ENCODE data around the gene MRPL19. TPM values are rescaled to one million over a fixed set of nuclear protein-coding genes. Genes with fewer than 3 reads are reported as not detected.
"Not testable (repeated sequence)": the region's sequence is repeated elsewhere in the genome, so short reads cannot be mapped to it uniquely, and the experiment has no call there.

Gene MRPL19
- total and polyA plus RNA-seq, 2 experiments from 2014 or later: 65.5 to 149 TPM

GRCh38 chr2:75675423-75675822, 28.8 kb downstream of the MRPL19 start:
- H2AFZ ChIP-seq; H3K4me1 ChIP-seq (ENCODE audit: insufficient read depth); H3K79me2 ChIP-seq (replicated peaks; ENCODE audit: insufficient read depth); H3F3A ChIP-seq (replicated peaks; ENCODE audit: low read depth); H3K27me3 ChIP-seq (ENCODE audit: insufficient read depth); H3K27ac Mint-ChIP-seq; H3K4me3 ChIP-seq; H3K4me1 Mint-ChIP-seq; H3K4me3 Mint-ChIP-seq; ATAC-seq; H3K36me3 ChIP-seq (ENCODE audit: insufficient read depth); H3K27ac ChIP-seq (ENCODE audit: low read depth); H3K27me3 Mint-ChIP-seq (ENCODE audit: insufficient read depth, low read depth, poor library complexity); DNase-seq (ENCODE audit: low spot score); H3K4me2 ChIP-seq; H3K9me3 Mint-ChIP-seq; H3K9me2 ChIP-seq (ENCODE audit: insufficient read depth); H4K20me1 ChIP-seq (replicated peaks; ENCODE audit: insufficient read depth): not testable (repeated sequence)
- peaks cover 27% of the 10 kb centered on the region for H3K36me3 Mint-ChIP-seq (ENCODE audit: low read depth)

GRCh38 chr2:75675908-75676307, 29.3 kb downstream of the MRPL19 start:
- H3K9me3 Mint-ChIP-seq: no peaks in the 10 kb centered on the region

More at GRCh38 chr2:75675908-75676307, 29.3 kb downstream of the MRPL19 start:
- Mint-ChIP-seq H3K27me3 (ENCODE audit: insufficient read depth, low read depth, poor library complexity) (no peaks in the 10 kb centered on the region), H3K4me1 (no peaks in the 10 kb centered on the region), H3K4me3 (no peak overlapping the region), H3K27ac (no peak overlapping the region), H3K36me3 (ENCODE audit: low read depth) (peaks cover 28% of the 10 kb centered on the region)
- H3K4me3 ChIP-seq: no peak overlapping the region
- H2AFZ ChIP-seq: no peak overlapping the region
- no peaks in the 10 kb centered on the region; the same call in 1 of the 2 replicates for H4K20me1 ChIP-seq (replicated peaks; ENCODE audit: insufficient read depth)
- no peaks in the 10 kb centered on the region for H3K4me1 ChIP-seq (ENCODE audit: insufficient read depth)
- no peaks in the 10 kb centered on the region for H3K9me2 ChIP-seq (ENCODE audit: insufficient read depth)
- no peak overlapping the region for H3K4me2 ChIP-seq
- TF ChIP-seq ETS1 (IDR thresholded peaks at IDR 0.05) (no peak), CREB1 (CRISPR knock-in tag; IDR thresholded peaks at IDR 0.05; ENCODE audit: low read depth) (no peak), REST (IDR thresholded peaks at IDR 0.05; ENCODE audit: unreplicated experiment) (no peak), EZH2phosphoT487 (IDR thresholded peaks at IDR 0.05; ENCODE audit: unreplicated experiment) (no peak), EZH2 (IDR thresholded peaks at IDR 0.05; ENCODE audit: low read depth, unreplicated experiment) (no peak), STAT1 (IDR thresholded peaks at IDR 0.05; ENCODE audit: unreplicated experiment) (no peak), POLR2AphosphoS5 (IDR thresholded peaks at IDR 0.05; ENCODE audit: low read depth) (no peak), ZNF331 (CRISPR knock-in tag; IDR thresholded peaks at IDR 0.05; ENCODE audit: low read depth) (no peak), ZNF462 (CRISPR knock-in tag; IDR thresholded peaks at IDR 0.05) (no peak), JUNB (IDR thresholded peaks at IDR 0.05; ENCODE audit: unreplicated experiment) (no peak), ZNF114 (CRISPR knock-in tag; IDR thresholded peaks at IDR 0.05) (no peak), NANOG (IDR thresholded peaks at IDR 0.05; ENCODE audit: borderline replicate concordance) (no peak)
- no peaks in the 10 kb centered on the region for H3F3A ChIP-seq (replicated peaks; ENCODE audit: low read depth)
- H3K36me3 ChIP-seq (ENCODE audit: insufficient read depth): no peaks in the 10 kb centered on the region; the same call in 1 of the 2 replicates
- H3K79me2 ChIP-seq (replicated peaks; ENCODE audit: insufficient read depth): no peaks in the 10 kb centered on the region
- DNase-seq (ENCODE audit: low spot score) (no peak), ATAC-seq (no peak)
- no peak overlapping the region for H3K27ac ChIP-seq (ENCODE audit: low read depth)
- H3K27me3 ChIP-seq (ENCODE audit: insufficient read depth): no peaks in the 10 kb centered on the region

Measured in GM23338 (cell line).